Measurements from ENCODE around the gene FNDC10. TPM values are rescaled to one million over a fixed set of nuclear protein-coding genes. Genes with fewer than 3 reads are reported as not detected.

FNDC10 gene
- total and polyA plus RNA-seq, 10 donors, result 2.2 to 8.8 (median 4.6) TPM

GRCh38 chr1:1567891-1568291, 32.0 kb downstream of the FNDC10 start:
- Histone ChIP-seq H3K9me3 (no peaks in the 10 kb centered on the region), H3K36me3 (peaks cover 0 to 98% (median 37%) of the 10 kb centered on the region in 6 donors), H3K27ac (no peak overlapping the region), H3K4me1 (peaks cover 29 to 97% (median 78%) of the 10 kb centered on the region in 6 donors), H3K27me3 (replicated peaks in 1 of 7) (no peaks in the 10 kb centered on the region), H3K4me3 (no peak overlapping the region)
- DNase-seq, result no peak
- 73 to 86% (median 78%) methylated on average over 10 of the region's 10 CpGs for WGBS, 5 donors
- intact Hi-C loops (cut with DNase I; ENCODE audit: low total_unique reads), result no loop called here
- TF ChIP-seq POLR2AphosphoS5 (IDR thresholded peaks at IDR 0.05) (no peak), CTCF (IDR thresholded peaks at IDR 0.05 in 8 of 11, conservative IDR thresholded peaks at IDR 0.05 in 3 of 11) (no peak), POLR2A (IDR thresholded peaks at IDR 0.05) (no peak)

DNA sequence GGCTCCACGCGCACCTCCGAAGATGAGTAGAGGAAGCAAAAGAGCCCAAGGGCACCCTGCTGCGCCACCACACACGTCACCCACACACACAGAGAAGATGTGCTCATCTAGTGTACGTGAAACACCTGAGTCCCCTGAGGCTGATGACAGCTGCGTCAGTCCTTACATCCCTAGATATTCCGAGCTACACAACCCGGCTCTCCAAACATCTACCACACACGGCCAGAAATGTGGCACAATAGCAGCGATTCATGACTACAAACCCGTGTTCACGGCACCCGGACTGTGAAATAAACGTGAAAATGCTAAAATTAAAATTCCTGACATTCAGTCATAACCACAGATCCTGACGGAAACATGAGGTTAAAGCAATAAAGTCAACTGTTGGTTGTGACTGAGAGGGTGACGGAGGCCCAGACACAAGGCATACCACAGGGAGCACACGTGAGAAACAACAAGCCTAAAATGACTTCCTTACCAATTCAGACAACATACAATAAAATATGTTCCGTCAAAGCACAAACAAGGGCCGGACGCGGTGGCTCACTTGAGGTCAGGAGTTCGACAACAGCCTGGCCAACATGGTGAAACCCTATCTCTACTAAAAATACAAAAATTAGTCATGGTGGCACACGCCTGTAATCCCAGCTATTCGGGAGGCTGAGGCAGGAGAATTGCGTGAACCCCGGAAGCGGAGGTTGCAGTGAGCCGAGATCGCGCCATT, 32.6 kb downstream of the FNDC10 start:
- H3K27me3 ChIP-seq (replicated peaks in 1 of 7), result no peaks in the 10 kb centered on the region
- no peak overlapping the region for H3K4me3 ChIP-seq
- WGBS, 5 donors, result 85 to 91% (median 86%) methylated on average over 27 to 31 of the region's 31 CpGs
- TF ChIP-seq CTCF (IDR thresholded peaks at IDR 0.05 in 8 of 11, conservative IDR thresholded peaks at IDR 0.05 in 3 of 11), result no peak
- TF ChIP-seq POLR2AphosphoS5 (IDR thresholded peaks at IDR 0.05), result peak in 1 of 3 donors; percentile 3
- intact Hi-C loops (cut with DNase I; ENCODE audit: low total_unique reads), result no loop called here
- H3K27ac ChIP-seq, result peak overlapping the region in 1 of 8 donors; percentile 24
- DNase-seq, result no peak
- H3K4me1 ChIP-seq, result peaks cover 24 to 97% (median 72%) of the 10 kb centered on the region in 6 donors
- H3K9me3 ChIP-seq, result no peaks in the 10 kb centered on the region
- H3K36me3 ChIP-seq, result peaks cover 0 to 98% (median 43%) of the 10 kb centered on the region in 6 donors

GRCh38 chr1:1565340-1565739, 34.6 kb downstream of the FNDC10 start:
- DNase-seq, result no peak
- intact Hi-C loops (cut with DNase I; ENCODE audit: low total_unique reads), result no loop called here
- 85 to 96% (median 93%) methylated on average over 10 of the region's 10 CpGs for WGBS, 5 donors
- H3K9me3 ChIP-seq, result no peaks in the 10 kb centered on the region
- H3K27me3 ChIP-seq (replicated peaks in 1 of 7), result no peaks in the 10 kb centered on the region
- H3K36me3 ChIP-seq, result peaks cover 0 to 98% (median 59%) of the 10 kb centered on the region in 6 donors
- no peak for TF ChIP-seq POLR2A (IDR thresholded peaks at IDR 0.05)
- no peak for TF ChIP-seq CTCF (IDR thresholded peaks at IDR 0.05 in 8 of 11, conservative IDR thresholded peaks at IDR 0.05 in 3 of 11)
- no peak for TF ChIP-seq POLR2AphosphoS5 (IDR thresholded peaks at IDR 0.05)
- H3K4me3 ChIP-seq, result no peak overlapping the region
- peaks cover 16 to 88% (median 52%) of the 10 kb centered on the region in 6 donors for H3K4me1 ChIP-seq
- H3K27ac ChIP-seq, result no peak overlapping the region

DNA sequence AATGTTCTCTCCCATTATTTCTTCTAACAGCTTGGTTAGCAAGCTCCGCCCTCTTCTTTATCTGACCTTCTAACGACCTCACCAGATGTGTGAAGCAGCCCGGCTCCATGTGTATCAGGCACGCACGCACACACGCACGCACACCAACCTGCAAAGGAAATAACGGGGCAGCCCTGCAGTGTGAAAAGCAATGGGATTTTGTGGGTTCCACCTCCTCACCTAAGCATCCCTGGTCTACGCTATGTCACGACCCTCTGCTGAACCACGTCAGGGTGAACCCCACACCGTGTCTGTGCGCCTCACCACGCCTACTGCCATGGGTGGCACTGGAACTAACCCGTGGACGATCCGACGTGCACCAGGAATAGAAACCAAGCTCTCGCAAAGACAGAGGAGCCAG, 35.7 kb downstream of the FNDC10 start:
- 82 to 92% (median 87%) methylated on average over 19 of the region's 19 CpGs for WGBS, 5 donors
- Histone ChIP-seq H3K4me1 (peaks cover 7 to 77% (median 41%) of the 10 kb centered on the region in 6 donors), H3K27ac (peak overlapping the region in 6 of 8 donors; percentile 7 to 65 (median 48))

More for the DNA sequence above, 35.7 kb downstream of the FNDC10 start:
- DNase-seq, result no peak
- H3K9me3 ChIP-seq, result no peaks in the 10 kb centered on the region
- intact Hi-C loops (cut with DNase I; ENCODE audit: low total_unique reads), result no loop called here
- no peak overlapping the region for H3K4me3 ChIP-seq
- no peaks in the 10 kb centered on the region for H3K27me3 ChIP-seq (replicated peaks in 1 of 7)
- peaks cover 0 to 98% (median 60%) of the 10 kb centered on the region in 6 donors for H3K36me3 ChIP-seq
- no peak for TF ChIP-seq POLR2A (IDR thresholded peaks at IDR 0.05)
- TF ChIP-seq POLR2AphosphoS5 (IDR thresholded peaks at IDR 0.05), result peak; percentile 6 to 66 (median 44)
